WTC11 (cell line): ENCODE data around the gene WIZ. TPM values are rescaled to one million over a fixed set of nuclear protein-coding genes. Genes with fewer than 3 reads are reported as not detected.

Experiments used
- ATAC-seq: fragments of 200-7000 bp; cut with Tn5 transposase; 2 replicates; pipeline ENCODE4 v1.10.0; 2021; ENCODE audit warnings: mild to moderate bottlenecking, moderate library complexity
- CTCF ChIA-PET: fragments of 300-600 bp; sonication (Branson Sonifier 250); formaldehyde crosslinking; loops from one replicate; lab custom pipeline; 2021; ENCODE audit warnings: antibody characterized with exemption; lab: Charles Lee
- POLR2A ChIA-PET: fragments of 350-600 bp; sonication (Branson Sonifier 250); formaldehyde crosslinking; loops from one replicate; lab custom pipeline; 2021; ENCODE audit warnings: antibody characterized with exemption; lab: Charles Lee
- DNase-seq: peaks from one replicate; pipeline ENCODE4 v3.0.0; 2021; ENCODE audit warnings: low spot score
- H3K27ac Mint-ChIP-seq: 2 replicates; pipeline ENCODE4 v1.8.0; 2021; ENCODE audit warnings: mixed read lengths
- H3K27me3 Mint-ChIP-seq: 2 replicates; pipeline ENCODE4 v1.8.0; 2021; ENCODE audit warnings: low read depth, mild to moderate bottlenecking, moderate library complexity, mixed read lengths
- H3K36me3 Mint-ChIP-seq: 2 replicates; pipeline ENCODE4 v1.8.0; 2021; ENCODE audit warnings: mixed read lengths
- H3K4me1 Mint-ChIP-seq: 2 replicates; pipeline ENCODE4 v1.8.0; 2022; ENCODE audit warnings: mixed read lengths
- H3K4me3 Mint-ChIP-seq: 2 replicates; pipeline ENCODE4 v1.8.0; 2021; ENCODE audit warnings: mild to moderate bottlenecking, moderate library complexity, mixed read lengths
- H3K9me3 Mint-ChIP-seq: 2 replicates; pipeline ENCODE4 v1.8.0; 2021; ENCODE audit warnings: mixed read lengths
- ATF1 ChIP-seq: sonication (generic); formaldehyde crosslinking; IDR thresholded peaks from 2 replicates; pipeline ENCODE4 v1.8.1; 2023; ENCODE audit warnings: mild to moderate bottlenecking, moderate library complexity, missing genetic modification reagents
- FOXP1 ChIP-seq: sonication (generic); formaldehyde crosslinking; IDR thresholded peaks from 2 replicates; pipeline ENCODE4 v1.8.0; 2022; ENCODE audit warnings: missing genetic modification reagents, mild to moderate bottlenecking, moderate library complexity, borderline replicate concordance
- HMGA2 ChIP-seq: fragments of 250-450 bp; sonication (Bioruptor Pico); IDR thresholded peaks from 2 replicates; pipeline ENCODE4 v1.4.0; 2021; ENCODE audit warnings: mild to moderate bottlenecking, moderate library complexity
- IRF2 ChIP-seq: sonication (generic); formaldehyde crosslinking; IDR thresholded peaks from 2 replicates; pipeline ENCODE4 v1.8.0; 2022; ENCODE audit warnings: low read depth, missing genetic modification reagents, borderline replicate concordance
- NR2C2 ChIP-seq: sonication (generic); formaldehyde crosslinking; IDR thresholded peaks from 2 replicates; pipeline ENCODE4 v1.8.0; 2022; ENCODE audit warnings: mild to moderate bottlenecking, missing genetic modification reagents
- SOX15 ChIP-seq: fragments of 250-450 bp; sonication (Bioruptor Pico); IDR thresholded peaks from 2 replicates; pipeline ENCODE4 v1.9.0; 2021; ENCODE audit warnings: mild to moderate bottlenecking
- SP1 ChIP-seq: sonication (generic); formaldehyde crosslinking; conservative IDR thresholded peaks from 2 replicates; pipeline ENCODE4 v1.8.1; 2022; ENCODE audit warnings: missing genetic modification reagents
- TEAD1 ChIP-seq: sonication (generic); formaldehyde crosslinking; IDR thresholded peaks from 2 replicates; pipeline ENCODE4 v1.8.0; 2022; ENCODE audit warnings: mild to moderate bottlenecking, missing genetic modification reagents
- TEAD4 ChIP-seq: sonication (generic); formaldehyde crosslinking; IDR thresholded peaks from 2 replicates; pipeline ENCODE4 v1.8.0; 2022; ENCODE audit warnings: mild to moderate bottlenecking, missing genetic modification reagents
- ZNF232 ChIP-seq: sonication (generic); formaldehyde crosslinking; IDR thresholded peaks from 2 replicates; pipeline ENCODE4 v1.8.0; 2022; ENCODE audit warnings: mild to moderate bottlenecking, missing genetic modification reagents
- ZNF416 ChIP-seq: fragments of 250-450 bp; sonication (Bioruptor Pico); IDR thresholded peaks from 2 replicates; pipeline ENCODE4 v1.9.0; 2021; ENCODE audit warnings: mild to moderate bottlenecking, inconsistent platforms
- total RNA-seq: library from RNA; stranded (reverse); gene quantifications from 3 replicates; pipeline ENCODE4 v1.2.3, GENCODE V29; 2021
- TF ChIP-seq, protein P1 (sequence below): fragments of 200-600 bp; IDR thresholded peaks from 2 replicates; pipeline ENCODE4 v1.8.0; 2022; ENCODE audit warnings: antibody characterized with exemption
- TF ChIP-seq, protein P2 (sequence below): sonication (generic); formaldehyde crosslinking; IDR thresholded peaks from 2 replicates; pipeline ENCODE4 v1.8.0; 2022; ENCODE audit warnings: mild to moderate bottlenecking, missing genetic modification reagents
- TF ChIP-seq, protein P3 (sequence below): fragments of 250-450 bp; sonication (Bioruptor Pico); conservative IDR thresholded peaks from 2 replicates; pipeline ENCODE4 v1.9.0; 2021; ENCODE audit warnings: mild to moderate bottlenecking
- TF ChIP-seq, protein P4 (sequence below): sonication (generic); formaldehyde crosslinking; IDR thresholded peaks from 2 replicates; pipeline ENCODE4 v1.8.1; 2022; ENCODE audit warnings: low read depth, missing genetic modification reagents, borderline replicate concordance
- TF ChIP-seq, protein P5 (sequence below): sonication (generic); formaldehyde crosslinking; IDR thresholded peaks from 2 replicates; pipeline ENCODE4 v1.8.0; 2023; ENCODE audit warnings: missing genetic modification reagents
- TF ChIP-seq, protein P6 (sequence below): sonication (generic); formaldehyde crosslinking; IDR thresholded peaks from 2 replicates; pipeline ENCODE4 v1.8.1; 2023; ENCODE audit warnings: mild to moderate bottlenecking, missing genetic modification reagents
- TF ChIP-seq, protein P7 (sequence below): sonication (generic); formaldehyde crosslinking; IDR thresholded peaks from 2 replicates; pipeline ENCODE4 v1.8.0; 2022; ENCODE audit warnings: mild to moderate bottlenecking, missing genetic modification reagents
- TF ChIP-seq, protein P8 (sequence below): sonication (generic); formaldehyde crosslinking; IDR thresholded peaks from 2 replicates; pipeline ENCODE4 v1.8.1; 2023; ENCODE audit warnings: mild to moderate bottlenecking, missing genetic modification reagents, moderate library complexity

WIZ gene
- total RNA-seq, 1 experiment from 2014 or later: 43.9 TPM

DNA sequence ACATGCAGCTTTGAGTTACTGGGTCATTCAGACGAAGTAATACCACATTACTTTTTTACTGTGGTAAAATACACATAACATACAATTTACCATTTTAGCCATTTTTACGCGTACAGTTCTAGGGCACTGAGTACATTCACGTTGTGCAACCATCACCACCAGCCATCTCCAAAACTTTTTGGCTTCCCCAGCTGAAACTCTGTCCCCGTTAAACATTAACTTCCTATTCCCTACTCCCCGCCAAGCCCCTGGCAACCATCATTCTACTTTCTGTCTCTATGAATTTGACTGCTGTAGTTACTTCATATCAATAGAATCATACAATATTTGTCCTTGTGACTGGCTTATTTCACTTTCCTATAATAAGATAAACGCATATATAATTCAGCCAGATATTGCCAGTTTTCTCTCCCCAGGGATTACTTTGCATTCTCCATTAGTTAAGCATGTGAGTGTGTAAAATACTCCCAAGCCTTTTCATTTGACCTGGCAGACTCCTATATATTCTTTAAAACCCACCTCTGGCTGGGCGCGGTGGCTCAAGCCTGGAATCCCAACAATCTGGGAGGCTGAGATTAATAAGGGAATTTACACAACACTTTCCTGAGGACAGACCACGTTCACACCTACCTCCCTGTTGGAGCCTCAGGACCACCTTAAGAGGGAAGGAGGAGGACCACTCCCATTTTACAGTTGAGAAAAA lies 48.6 kb upstream of the WIZ start (continued):
- TF ChIP-seq IRF2 (CRISPR knock-in tag): no peak
- TF ChIP-seq, protein P1, sequence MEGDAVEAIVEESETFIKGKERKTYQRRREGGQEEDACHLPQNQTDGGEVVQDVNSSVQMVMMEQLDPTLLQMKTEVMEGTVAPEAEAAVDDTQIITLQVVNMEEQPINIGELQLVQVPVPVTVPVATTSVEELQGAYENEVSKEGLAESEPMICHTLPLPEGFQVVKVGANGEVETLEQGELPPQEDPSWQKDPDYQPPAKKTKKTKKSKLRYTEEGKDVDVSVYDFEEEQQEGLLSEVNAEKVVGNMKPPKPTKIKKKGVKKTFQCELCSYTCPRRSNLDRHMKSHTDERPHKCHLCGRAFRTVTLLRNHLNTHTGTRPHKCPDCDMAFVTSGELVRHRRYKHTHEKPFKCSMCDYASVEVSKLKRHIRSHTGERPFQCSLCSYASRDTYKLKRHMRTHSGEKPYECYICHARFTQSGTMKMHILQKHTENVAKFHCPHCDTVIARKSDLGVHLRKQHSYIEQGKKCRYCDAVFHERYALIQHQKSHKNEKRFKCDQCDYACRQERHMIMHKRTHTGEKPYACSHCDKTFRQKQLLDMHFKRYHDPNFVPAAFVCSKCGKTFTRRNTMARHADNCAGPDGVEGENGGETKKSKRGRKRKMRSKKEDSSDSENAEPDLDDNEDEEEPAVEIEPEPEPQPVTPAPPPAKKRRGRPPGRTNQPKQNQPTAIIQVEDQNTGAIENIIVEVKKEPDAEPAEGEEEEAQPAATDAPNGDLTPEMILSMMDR: no peak
- TF ChIP-seq, protein P2, sequence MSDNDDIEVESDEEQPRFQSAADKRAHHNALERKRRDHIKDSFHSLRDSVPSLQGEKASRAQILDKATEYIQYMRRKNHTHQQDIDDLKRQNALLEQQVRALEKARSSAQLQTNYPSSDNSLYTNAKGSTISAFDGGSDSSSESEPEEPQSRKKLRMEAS (CRISPR knock-in tag): no peak
- TF ChIP-seq HMGA2 (CRISPR knock-in tag): no peak
- no peak for TF ChIP-seq NR2C2 (CRISPR knock-in tag)
- TF ChIP-seq, protein P3, sequence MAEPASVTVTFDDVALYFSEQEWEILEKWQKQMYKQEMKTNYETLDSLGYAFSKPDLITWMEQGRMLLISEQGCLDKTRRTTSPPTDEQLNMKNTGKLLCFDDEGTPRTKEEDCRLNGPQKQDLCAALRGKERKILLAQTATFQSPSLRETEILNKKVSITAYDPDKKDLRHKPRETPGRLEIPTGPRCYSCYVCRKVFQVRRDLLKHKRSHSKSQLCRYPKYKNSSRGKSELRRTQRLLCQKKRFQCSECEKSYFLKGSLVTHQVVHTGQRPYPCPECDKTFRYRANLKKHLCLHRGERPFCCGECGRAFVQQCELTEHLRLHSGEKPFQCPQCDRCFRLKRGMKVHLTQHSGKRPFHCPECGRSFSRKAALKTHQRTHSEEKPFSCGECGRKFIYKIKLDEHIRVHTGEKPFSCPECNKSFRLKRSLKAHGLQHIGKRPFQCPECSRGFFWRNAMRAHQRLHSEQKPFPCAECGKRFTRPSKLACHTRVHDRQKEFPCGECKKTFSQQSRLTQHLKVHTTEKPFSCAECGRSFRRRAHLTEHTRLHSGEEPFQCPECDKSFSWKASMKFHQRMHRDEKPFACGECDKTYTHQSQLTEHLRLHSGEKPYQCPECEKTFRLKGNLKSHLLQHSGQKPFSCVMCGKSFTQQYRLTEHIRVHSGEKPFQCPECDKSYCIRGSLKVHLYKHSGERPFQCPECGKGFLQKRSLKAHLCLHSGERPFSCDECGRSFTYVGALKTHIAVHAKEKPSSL (CRISPR knock-in tag): no peak
- TF ChIP-seq ZNF232 (CRISPR knock-in tag): no peak
- no peak for TF ChIP-seq TEAD4
- no peak for TF ChIP-seq SP1 (CRISPR knock-in tag)
- TF ChIP-seq TEAD1 (CRISPR knock-in tag): no peak

DNA sequence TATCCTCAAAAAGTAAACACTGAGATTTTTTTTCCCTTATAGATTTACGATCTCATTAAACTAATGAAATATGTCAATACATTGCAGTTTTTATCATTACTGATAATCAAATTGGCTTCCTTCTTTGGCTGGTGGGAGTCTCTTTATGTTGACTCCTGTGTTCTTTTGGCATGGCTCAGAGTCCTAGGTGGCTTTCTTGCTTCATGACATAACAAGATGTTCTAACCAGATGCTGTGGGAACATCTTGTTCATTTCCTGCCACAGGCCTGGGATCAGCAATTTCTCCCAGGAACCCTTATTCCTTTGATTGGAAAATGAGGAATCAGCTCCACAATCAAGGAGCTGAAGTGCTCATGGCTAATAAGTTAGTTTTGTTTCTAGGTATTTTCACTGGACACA lies 45.4 kb upstream of the WIZ start:
- Mint-ChIP-seq H3K27me3 (peaks cover 19% of the 10 kb centered on the region), H3K36me3 (no peaks in the 10 kb centered on the region), H3K9me3 (peaks cover 18% of the 10 kb centered on the region), H3K4me3 (no peak overlapping the region), H3K4me1 (peaks cover 4% of the 10 kb centered on the region), H3K27ac (no peak overlapping the region)
- DNase-seq (no peak), ATAC-seq (no peak)
- ChIA-PET POLR2A (no interaction called here), CTCF (no interaction called here)
- TF ChIP-seq, protein P1: no peak
- TF ChIP-seq, protein P4, sequence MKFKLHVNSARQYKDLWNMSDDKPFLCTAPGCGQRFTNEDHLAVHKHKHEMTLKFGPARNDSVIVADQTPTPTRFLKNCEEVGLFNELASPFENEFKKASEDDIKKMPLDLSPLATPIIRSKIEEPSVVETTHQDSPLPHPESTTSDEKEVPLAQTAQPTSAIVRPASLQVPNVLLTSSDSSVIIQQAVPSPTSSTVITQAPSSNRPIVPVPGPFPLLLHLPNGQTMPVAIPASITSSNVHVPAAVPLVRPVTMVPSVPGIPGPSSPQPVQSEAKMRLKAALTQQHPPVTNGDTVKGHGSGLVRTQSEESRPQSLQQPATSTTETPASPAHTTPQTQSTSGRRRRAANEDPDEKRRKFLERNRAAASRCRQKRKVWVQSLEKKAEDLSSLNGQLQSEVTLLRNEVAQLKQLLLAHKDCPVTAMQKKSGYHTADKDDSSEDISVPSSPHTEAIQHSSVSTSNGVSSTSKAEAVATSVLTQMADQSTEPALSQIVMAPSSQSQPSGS (CRISPR knock-in tag): no peak

DNA sequence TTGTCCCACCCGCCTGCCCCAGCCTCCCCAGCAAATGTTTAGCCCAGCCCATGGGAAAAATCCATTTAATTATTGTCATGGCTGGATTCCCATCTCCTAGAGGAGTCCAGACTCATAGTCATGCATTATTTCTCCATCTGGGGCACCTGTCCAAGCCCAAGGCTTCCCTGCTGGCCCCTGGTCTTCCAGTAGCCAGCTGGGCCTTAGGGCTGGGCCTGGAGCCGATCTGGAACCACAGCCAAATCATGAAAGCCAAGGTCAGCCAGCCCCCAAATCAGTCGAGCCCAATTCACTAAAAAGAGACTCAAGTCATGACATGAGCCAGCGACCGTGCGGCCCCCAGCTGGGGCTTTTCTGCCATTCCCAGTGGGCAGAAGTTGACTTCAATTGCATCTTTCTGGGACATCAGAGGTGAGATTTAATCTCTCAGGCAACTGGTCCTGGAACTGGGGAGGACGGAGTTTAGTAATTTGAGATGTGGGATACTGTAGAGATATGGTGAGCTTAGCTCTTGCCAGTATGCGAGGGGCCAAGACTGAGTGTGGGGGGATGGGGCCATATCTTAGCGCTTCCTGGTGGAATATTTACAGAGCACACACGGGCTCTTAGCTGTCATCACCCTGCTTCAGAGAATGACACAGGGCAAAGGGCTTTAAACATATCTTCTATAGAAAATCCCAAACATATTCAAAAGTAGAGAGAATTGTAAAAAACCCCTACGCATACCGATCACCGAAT lies 38.9 kb upstream of the WIZ start:
- H3K36me3 Mint-ChIP-seq: peaks cover 5% of the 10 kb centered on the region
- H3K27me3 Mint-ChIP-seq: peaks cover 15% of the 10 kb centered on the region
- ChIA-PET POLR2A (no interaction called here), CTCF (no interaction called here)
- peaks cover 18% of the 10 kb centered on the region for H3K9me3 Mint-ChIP-seq
- no peaks in the 10 kb centered on the region for H3K4me1 Mint-ChIP-seq
- H3K27ac Mint-ChIP-seq: no peak overlapping the region
- no peak for DNase-seq
- no peak for ATAC-seq
- H3K4me3 Mint-ChIP-seq: no peak overlapping the region
- no peak for TF ChIP-seq ATF1
- TF ChIP-seq ZNF416 (CRISPR knock-in tag): no peak
- TF ChIP-seq, protein P5, sequence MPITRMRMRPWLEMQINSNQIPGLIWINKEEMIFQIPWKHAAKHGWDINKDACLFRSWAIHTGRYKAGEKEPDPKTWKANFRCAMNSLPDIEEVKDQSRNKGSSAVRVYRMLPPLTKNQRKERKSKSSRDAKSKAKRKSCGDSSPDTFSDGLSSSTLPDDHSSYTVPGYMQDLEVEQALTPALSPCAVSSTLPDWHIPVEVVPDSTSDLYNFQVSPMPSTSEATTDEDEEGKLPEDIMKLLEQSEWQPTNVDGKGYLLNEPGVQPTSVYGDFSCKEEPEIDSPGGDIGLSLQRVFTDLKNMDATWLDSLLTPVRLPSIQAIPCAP (CRISPR knock-in tag): no peak
- no peak for TF ChIP-seq FOXP1 (CRISPR knock-in tag)
- TF ChIP-seq, protein P6, sequence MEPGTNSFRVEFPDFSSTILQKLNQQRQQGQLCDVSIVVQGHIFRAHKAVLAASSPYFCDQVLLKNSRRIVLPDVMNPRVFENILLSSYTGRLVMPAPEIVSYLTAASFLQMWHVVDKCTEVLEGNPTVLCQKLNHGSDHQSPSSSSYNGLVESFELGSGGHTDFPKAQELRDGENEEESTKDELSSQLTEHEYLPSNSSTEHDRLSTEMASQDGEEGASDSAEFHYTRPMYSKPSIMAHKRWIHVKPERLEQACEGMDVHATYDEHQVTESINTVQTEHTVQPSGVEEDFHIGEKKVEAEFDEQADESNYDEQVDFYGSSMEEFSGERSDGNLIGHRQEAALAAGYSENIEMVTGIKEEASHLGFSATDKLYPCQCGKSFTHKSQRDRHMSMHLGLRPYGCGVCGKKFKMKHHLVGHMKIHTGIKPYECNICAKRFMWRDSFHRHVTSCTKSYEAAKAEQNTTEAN (CRISPR knock-in tag): no peak
- no peak for TF ChIP-seq SOX15 (CRISPR knock-in tag)
- TF ChIP-seq, protein P7, sequence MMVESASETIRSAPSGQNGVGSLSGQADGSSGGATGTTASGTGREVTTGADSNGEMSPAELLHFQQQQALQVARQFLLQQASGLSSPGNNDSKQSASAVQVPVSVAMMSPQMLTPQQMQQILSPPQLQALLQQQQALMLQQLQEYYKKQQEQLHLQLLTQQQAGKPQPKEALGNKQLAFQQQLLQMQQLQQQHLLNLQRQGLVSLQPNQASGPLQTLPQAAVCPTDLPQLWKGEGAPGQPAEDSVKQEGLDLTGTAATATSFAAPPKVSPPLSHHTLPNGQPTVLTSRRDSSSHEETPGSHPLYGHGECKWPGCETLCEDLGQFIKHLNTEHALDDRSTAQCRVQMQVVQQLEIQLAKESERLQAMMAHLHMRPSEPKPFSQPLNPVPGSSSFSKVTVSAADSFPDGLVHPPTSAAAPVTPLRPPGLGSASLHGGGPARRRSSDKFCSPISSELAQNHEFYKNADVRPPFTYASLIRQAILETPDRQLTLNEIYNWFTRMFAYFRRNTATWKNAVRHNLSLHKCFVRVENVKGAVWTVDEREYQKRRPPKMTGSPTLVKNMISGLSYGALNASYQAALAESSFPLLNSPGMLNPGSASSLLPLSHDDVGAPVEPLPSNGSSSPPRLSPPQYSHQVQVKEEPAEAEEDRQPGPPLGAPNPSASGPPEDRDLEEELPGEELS (CRISPR knock-in tag): no peak
- TF ChIP-seq, protein P8, sequence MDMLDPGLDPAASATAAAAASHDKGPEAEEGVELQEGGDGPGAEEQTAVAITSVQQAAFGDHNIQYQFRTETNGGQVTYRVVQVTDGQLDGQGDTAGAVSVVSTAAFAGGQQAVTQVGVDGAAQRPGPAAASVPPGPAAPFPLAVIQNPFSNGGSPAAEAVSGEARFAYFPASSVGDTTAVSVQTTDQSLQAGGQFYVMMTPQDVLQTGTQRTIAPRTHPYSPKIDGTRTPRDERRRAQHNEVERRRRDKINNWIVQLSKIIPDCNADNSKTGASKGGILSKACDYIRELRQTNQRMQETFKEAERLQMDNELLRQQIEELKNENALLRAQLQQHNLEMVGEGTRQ (CRISPR knock-in tag): no peak
- TF ChIP-seq SP1 (CRISPR knock-in tag): no peak
